GM21619 (cell line): Measurements from ENCODE around the gene BMPR1A.
A peak's percentile ranks its signal among the peaks of the same experiment; 100 is the strongest.
"Not testable (repeated sequence)": the region's sequence is repeated elsewhere in the genome, so short reads cannot be mapped to it uniquely, and the experiment has no call there.

Source experiments
- ATAC-seq: cut with Tn5 transposase; IDR thresholded peaks from one replicate; pipeline ENCODE4 v1.9.1; 2021; ENCODE audit not compliant: unreplicated experiment

The BMPR1A gene

GRCh38 chr10:86729677-86730076, 26.7 kb upstream of the BMPR1A start:
- no peak for ATAC-seq

GRCh38 chr10:86730227-86730626, 26.2 kb upstream of the BMPR1A start:
- no peak for ATAC-seq

- no peak for ATAC-seq
Observed at GRCh38 chr10:86732771-86733170, 23.6 kb upstream of the BMPR1A start.

- ATAC-seq, result no peak
Observed at GRCh38 chr10:86733260-86733671, 23.2 kb upstream of the BMPR1A start.

DNA sequence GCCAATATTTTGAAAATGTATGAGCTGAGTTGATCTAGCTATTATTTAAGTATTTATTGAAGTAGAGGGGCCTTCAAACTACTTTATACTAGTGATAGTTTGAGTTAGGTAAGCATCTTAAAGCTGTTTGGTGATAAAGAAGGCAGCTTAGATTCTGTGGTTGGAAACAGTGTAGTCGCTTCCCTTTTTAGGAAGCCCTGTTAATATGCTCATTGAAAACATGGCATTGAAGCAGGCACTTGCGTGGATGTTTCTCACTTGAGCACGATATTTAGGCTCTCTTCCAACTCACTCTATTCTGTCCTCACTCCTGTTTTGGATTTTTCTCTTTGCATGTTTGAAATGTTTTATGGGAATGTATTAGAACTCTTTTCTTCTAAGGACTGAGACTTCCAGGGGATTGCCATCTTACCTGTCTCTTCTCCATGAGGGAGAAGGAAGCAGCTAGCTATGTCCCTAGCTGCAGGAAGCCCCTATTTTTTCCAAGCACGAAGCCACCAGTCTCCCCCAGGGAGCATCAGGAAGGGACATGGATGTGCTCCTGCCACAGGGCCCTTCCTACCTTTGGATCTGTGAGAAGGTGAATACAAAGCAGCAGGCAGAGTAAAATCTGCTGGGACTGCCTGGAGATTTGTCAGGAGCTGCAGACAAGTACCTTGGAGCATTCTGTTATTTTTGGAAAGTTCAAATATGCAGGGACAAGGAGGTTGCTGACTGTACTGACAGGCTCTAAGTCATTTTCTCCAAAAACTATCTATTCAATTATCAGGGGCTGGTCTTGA, 22.0 kb upstream of the BMPR1A start:
- ATAC-seq, result no peak

DNA sequence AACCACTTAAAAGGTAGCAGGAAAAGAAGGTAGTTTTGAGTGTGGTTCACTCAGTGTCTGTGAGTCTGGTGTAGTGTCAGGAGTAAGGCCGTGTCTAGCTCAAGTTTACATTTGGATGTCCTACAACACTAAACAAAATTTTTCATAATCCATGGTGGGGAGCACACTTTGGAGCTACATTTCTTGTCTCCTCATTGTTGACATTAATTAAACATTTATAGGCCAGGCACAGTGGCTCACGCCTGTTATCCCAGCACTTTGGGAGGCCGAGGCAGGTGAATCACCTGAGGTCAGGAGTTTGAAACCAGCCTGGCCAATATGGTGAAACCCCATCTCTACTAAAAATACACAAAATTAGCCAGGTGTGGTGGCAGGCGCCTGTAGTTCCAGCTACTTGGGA, 21.1 kb upstream of the BMPR1A start:
- not testable (repeated sequence) for ATAC-seq

DNA sequence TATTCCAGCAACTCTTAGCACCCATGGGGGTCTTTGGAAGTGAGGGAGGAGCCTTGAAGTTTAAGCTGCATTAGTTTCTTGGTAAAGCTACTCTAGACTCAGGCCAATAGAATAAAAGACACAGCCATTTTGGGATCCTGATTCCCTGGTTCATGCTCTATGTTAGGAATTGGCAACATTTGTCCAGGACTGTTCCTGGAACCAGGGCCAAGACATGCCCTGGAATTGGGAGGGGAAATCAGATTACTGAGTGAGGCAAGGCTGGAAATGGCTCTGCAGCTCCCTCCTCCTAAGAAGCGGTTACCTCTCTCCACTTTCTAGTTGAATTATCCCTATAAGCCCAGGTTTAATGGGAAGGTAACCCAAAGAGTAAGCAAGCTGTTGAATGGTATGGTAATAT, 14.2 kb upstream of the BMPR1A start:
- ATAC-seq, result no peak

GRCh38 chr10:86744067-86744725, 12.2 kb upstream of the BMPR1A start:
- no peak for ATAC-seq

- ATAC-seq, result no peak
Observed at GRCh38 chr10:86747796-86748581, 8.4 kb upstream of the BMPR1A start.

DNA sequence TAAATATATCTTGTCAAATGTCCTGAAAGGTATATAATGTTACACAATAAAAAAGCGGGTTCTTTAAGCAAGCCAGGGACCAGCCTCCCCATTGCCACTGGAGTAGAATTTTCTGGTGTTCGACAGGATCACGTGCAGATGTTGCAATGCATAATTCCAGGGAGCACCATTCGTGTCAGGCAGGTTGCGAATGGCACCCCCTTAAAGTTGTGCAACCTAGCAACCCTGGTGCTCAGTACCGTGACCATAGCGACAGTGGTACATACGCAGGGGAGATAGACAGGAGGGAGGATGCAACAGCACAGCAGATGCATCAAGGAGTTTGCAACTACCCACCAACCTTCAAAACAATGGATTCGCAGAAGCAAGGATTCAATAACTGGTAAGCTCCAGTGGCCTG, 6.6 kb upstream of the BMPR1A start:
- ATAC-seq, result no peak

GRCh38 chr10:86751477-86751876, 4.9 kb upstream of the BMPR1A start:
- ATAC-seq, result no peak

GRCh38 chr10:86752311-86752710, 4.1 kb upstream of the BMPR1A start:
- ATAC-seq, result no peak

- ATAC-seq, result no peak
Observed at GRCh38 chr10:86753051-86753450, 3.4 kb upstream of the BMPR1A start.

DNA sequence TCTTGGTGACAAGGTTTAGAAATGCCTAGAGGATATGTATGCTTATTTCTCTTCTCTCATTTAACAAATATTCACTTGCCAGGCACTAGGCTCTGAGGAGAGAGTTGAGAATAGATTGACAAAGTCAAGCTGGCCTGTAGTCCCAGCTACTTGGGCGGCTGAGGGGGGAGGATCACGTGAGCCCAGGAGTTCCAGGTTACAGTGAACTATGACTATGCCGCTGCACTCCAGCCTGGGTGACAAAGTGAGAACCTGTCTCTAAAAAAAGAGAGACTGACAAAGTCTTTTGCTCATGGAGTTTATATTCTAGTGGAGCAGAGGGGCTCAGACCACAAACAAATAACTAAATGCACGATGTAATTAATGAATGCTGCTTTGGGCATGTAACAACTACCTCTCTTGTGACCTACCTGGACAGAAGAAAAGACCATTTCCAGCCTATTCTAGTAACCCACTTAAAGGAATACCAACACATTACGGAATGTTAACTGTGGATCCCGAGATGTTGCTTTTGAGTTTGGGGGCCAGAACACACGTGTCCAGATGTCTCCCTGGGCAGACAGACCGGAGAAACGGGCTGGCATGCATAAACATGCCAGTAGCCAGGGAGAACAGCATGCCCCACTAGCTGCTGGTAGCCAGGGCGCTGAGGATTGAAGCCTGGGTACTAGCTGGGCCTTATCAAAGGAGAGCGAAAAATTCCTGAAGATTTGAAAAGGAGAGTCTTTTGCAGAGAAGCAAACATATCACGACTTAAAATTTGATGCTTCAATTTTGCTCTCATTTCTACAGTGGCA, 2.6 kb upstream of the BMPR1A start:
- ATAC-seq, result no peak

- no peak for ATAC-seq
Observed at GRCh38 chr10:86755454-86755739, 1.0 kb upstream of the BMPR1A start.

- ATAC-seq, result peak; percentile 75
Observed at GRCh38 chr10:86755740-86756510, 494 bp upstream of the BMPR1A start.

DNA sequence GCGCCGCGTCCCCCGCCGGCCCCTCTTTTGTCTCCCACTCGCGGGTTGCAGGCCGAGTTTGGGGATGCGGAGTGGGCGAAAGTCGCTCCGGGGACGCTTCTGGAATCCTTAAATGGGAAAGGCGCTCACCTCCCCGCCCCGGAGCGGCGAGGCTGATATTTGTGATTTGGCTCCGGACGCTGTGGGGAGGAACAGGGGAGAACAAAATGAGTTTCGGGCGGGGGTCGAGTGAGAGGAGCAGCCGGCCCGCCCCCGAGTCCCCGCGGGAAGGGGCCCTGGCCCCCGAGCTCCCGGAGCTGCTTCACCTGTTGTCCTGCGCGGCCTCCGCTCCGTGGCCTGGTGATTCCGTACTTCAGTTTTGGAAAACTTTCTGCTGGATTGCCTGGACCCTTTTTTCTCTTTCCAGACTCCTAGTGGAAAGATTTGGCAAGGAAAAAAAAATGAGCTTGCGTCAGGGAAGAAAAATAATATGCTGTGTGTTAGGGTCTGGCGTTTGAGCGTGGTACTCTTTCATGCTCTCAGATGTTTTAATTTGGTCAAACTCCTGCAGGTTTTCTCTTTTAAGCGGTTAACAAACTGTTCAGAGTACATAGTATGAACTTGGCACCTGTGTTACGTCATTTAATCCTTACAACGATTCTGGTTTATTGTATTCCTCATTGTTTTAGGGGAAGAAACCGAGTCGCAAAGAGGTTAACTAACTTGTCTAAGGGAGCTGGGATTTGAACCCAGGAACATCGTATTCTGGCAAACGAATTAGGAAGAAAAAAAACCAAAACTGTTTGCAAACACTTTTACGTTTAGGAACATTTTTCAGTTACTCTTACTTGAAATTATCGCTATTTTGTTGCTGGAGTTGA, 924 bp downstream of the BMPR1A start:
- ATAC-seq, result peak; percentile 7

DNA sequence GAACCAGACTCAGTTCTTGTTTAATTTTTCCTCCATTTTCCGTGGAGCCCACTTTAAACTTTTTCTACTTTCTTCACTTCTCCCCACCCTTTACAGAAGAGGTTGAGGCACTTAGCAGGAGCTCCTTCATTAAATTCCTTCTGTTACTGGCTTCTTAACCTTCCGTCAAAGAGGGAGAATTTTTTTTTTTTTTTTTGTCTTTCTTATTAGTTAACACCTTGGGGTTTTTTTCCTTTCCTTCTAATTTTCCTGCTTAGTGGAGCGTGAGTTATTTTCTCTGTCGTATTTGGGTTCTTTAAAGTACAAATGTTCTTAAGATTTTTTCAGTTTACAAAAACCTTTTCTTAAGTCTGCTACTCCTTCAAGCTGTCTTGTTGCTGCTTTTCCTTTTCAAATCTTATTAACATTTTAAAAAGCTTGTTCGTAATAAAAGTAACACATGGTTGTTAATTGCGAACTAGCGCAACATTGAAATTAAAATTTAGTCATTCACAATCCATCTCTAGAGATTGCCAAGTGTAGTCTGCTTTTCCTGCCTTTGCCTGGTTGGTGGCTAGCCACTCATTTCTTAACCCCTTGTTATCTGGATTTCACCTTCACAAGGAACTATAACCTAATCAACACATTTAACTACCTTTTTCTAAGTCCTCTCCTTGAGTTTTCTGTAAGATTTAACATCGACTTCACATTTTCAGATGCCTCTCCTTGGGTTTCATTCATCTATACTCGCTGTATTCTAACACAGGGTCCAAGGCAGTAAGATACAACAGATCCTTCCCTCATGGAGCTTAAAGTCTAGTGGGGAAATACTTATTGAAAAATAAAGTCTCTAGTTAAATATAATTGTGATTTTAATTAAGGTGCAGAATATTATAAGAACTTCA, 2.0 kb downstream of the BMPR1A start:
- no peak for ATAC-seq
